AG08396 (cell line): Measurements from ENCODE around the gene CAMTA1.

Experiments used
- DNase-seq: peaks from one replicate; pipeline ENCODE4 v3.0.0; 2012; ENCODE audit warnings: low spot score, mixed read lengths

CAMTA1 gene

GRCh38 chr1:7341145-7341905 is 556.1 kb downstream of the CAMTA1 start:
- no peak for DNase-seq

GRCh38 chr1:7343882-7344281 is 558.6 kb downstream of the CAMTA1 start:
- DNase-seq = no peak

- no peak for DNase-seq
Observed at GRCh38 chr1:7344299-7344698, 559.0 kb downstream of the CAMTA1 start.

- DNase-seq = no peak
Observed at GRCh38 chr1:7345516-7345915, 560.3 kb downstream of the CAMTA1 start.

GRCh38 chr1:7346070-7346596 is 560.9 kb downstream of the CAMTA1 start:
- DNase-seq = no peak

GRCh38 chr1:7346600-7347570 is 561.6 kb downstream of the CAMTA1 start:
- no peak for DNase-seq

- DNase-seq = no peak
Observed at GRCh38 chr1:7348073-7348472, 562.8 kb downstream of the CAMTA1 start.

- no peak for DNase-seq
Observed at GRCh38 chr1:7348580-7348979, 563.3 kb downstream of the CAMTA1 start.

GRCh38 chr1:7350804-7351203 is 565.5 kb downstream of the CAMTA1 start:
- no peak for DNase-seq

GRCh38 chr1:7351649-7352048 is 566.4 kb downstream of the CAMTA1 start:
- DNase-seq = no peak

- no peak for DNase-seq
Observed at GRCh38 chr1:7352364-7352763, 567.1 kb downstream of the CAMTA1 start.

GRCh38 chr1:7352974-7353373 is 567.7 kb downstream of the CAMTA1 start:
- no peak for DNase-seq

- no peak for DNase-seq
Observed at GRCh38 chr1:7355646-7356045, 570.4 kb downstream of the CAMTA1 start.

GRCh38 chr1:7356079-7356478 is 570.8 kb downstream of the CAMTA1 start:
- DNase-seq = no peak

GRCh38 chr1:7358425-7358824 is 573.2 kb downstream of the CAMTA1 start:
- DNase-seq = no peak

- DNase-seq = no peak
Observed at GRCh38 chr1:7360526-7360925, 575.3 kb downstream of the CAMTA1 start.

GRCh38 chr1:7362947-7363346 is 577.7 kb downstream of the CAMTA1 start:
- DNase-seq = no peak

- no peak for DNase-seq
Observed at GRCh38 chr1:7363450-7363849, 578.2 kb downstream of the CAMTA1 start.

GRCh38 chr1:7365706-7366105 is 580.5 kb downstream of the CAMTA1 start:
- DNase-seq = no peak

- DNase-seq = no peak
Observed at GRCh38 chr1:7366286-7366954, 581.2 kb downstream of the CAMTA1 start.

- DNase-seq = no peak
Observed at GRCh38 chr1:7366955-7367665, 581.9 kb downstream of the CAMTA1 start.

GRCh38 chr1:7369866-7370265 is 584.6 kb downstream of the CAMTA1 start:
- no peak for DNase-seq
